HCT116 (cell line): ENCODE measurements around the gene NME2.

Source experiments
- CEBPB ChIP-seq: IDR thresholded peaks from 2 replicates; pipeline ENCODE4 v1.6.1; 2012; ENCODE audit warnings: low read depth
- CTCF ChIP-seq, 3 experiments: fragments of 200-600 bp in 1 of 3; sonication (generic) in 1 of 3; IDR thresholded peaks in 2 of 3; conservative IDR thresholded peaks in 1 of 3; 2 replicates each; pipeline ENCODE4 v1.5.1; 2012 to 2017; ENCODE audit warnings: low read depth in 2 of 3, low read length in 2 of 3, antibody characterized with exemption in 1 of 3, borderline replicate concordance in 1 of 3, control low read depth in 1 of 3, mild to moderate bottlenecking in 1 of 3, mixed read lengths in 1 of 3, mixed run types in 1 of 3, moderate library complexity in 1 of 3; ENCODE audit not compliant: insufficient read depth in 1 of 3
- EGR1 ChIP-seq: IDR thresholded peaks from 2 replicates; pipeline ENCODE4 v1.6.1; 2012; ENCODE audit warnings: low read depth
- EZH2phosphoT487 ChIP-seq: fragments of 200-600 bp; IDR thresholded peaks from 2 replicates; pipeline ENCODE4 v1.6.1; 2018; ENCODE audit warnings: antibody characterized with exemption, borderline replicate concordance
- JUND ChIP-seq: IDR thresholded peaks from 2 replicates; pipeline ENCODE4 v1.6.1; 2012
- MAX ChIP-seq: IDR thresholded peaks from 2 replicates; pipeline ENCODE4 v1.6.1; 2012
- POLR2A ChIP-seq: IDR thresholded peaks from 2 replicates; pipeline ENCODE4 v1.7.0; 2011; ENCODE audit warnings: borderline replicate concordance; ENCODE audit not compliant: insufficient read depth, insufficient read length; ENCODE audit errors: extremely low read depth
- POLR2AphosphoS5 ChIP-seq: IDR thresholded peaks from 2 replicates; pipeline ENCODE4 v1.6.1; 2011; ENCODE audit warnings: mild to moderate bottlenecking, low read depth, low read length, moderate library complexity
- REST ChIP-seq: IDR thresholded peaks from 2 replicates; pipeline ENCODE4 v1.6.1; 2012; ENCODE audit warnings: low read depth
- SRF ChIP-seq: IDR thresholded peaks from 2 replicates; pipeline ENCODE4 v1.6.1; 2012; ENCODE audit warnings: low read depth
- TCF7L2 ChIP-seq: IDR thresholded peaks from 2 replicates; pipeline ENCODE4 v1.7.0; 2011; ENCODE audit warnings: borderline replicate concordance, inconsistent platforms; ENCODE audit not compliant: insufficient read depth, insufficient read length; ENCODE audit errors: extremely low read depth
- YY1 ChIP-seq: IDR thresholded peaks from 2 replicates; pipeline ENCODE4 v1.6.1; 2011; ENCODE audit warnings: low read length, low read depth, moderate library complexity, mild to moderate bottlenecking; ENCODE audit not compliant: insufficient replicate concordance; ENCODE audit errors: extremely low read depth
- ZFX ChIP-seq: fragments of 450-650 bp; IDR thresholded peaks from 2 replicates; pipeline ENCODE4 v1.6.1; 2017
- ZNF274 ChIP-seq: fragments of 200-500 bp; sonication (Bioruptor generic); IDR thresholded peaks from 2 replicates; pipeline ENCODE4 v1.6.1; 2014; ENCODE audit warnings: mild to moderate bottlenecking, low read depth, low read length, inconsistent platforms

GRCh38 chr17:51128076-51128475 is 38.1 kb upstream of the NME2 start:
- TF ChIP-seq REST, result no peak
- TF ChIP-seq POLR2AphosphoS5, result no peak
- no peak for TF ChIP-seq CTCF (IDR thresholded peaks at IDR 0.05 in 2 of 3, conservative IDR thresholded peaks at IDR 0.05 in 1 of 3; ENCODE audit: borderline replicate concordance in 1 of 3, insufficient read depth in 1 of 3, low read depth in 2 of 3, low read length in 2 of 3)
- no peak for TF ChIP-seq POLR2A
- no peak for TF ChIP-seq EZH2phosphoT487
- TF ChIP-seq ZNF274, result no peak
- TF ChIP-seq JUND, result no peak
- TF ChIP-seq SRF, result no peak
- TF ChIP-seq MAX, result no peak
- TF ChIP-seq TCF7L2, result no peak
- no peak for TF ChIP-seq YY1
- no peak for TF ChIP-seq CEBPB
- no peak for TF ChIP-seq EGR1
- no peak for TF ChIP-seq ZFX
